Fibroblast of gingiva (primary cell): ENCODE measurements around the gene CDX2.
"Not testable (repeated sequence)": the region's sequence is repeated elsewhere in the genome, so short reads cannot be mapped to it uniquely, and the experiment has no call there.

Experiments used
- DNase-seq: peaks from one replicate; pipeline ENCODE4 v3.0.0-alpha.2; 2011; ENCODE audit warnings: low read depth

CDX2 gene

DNA sequence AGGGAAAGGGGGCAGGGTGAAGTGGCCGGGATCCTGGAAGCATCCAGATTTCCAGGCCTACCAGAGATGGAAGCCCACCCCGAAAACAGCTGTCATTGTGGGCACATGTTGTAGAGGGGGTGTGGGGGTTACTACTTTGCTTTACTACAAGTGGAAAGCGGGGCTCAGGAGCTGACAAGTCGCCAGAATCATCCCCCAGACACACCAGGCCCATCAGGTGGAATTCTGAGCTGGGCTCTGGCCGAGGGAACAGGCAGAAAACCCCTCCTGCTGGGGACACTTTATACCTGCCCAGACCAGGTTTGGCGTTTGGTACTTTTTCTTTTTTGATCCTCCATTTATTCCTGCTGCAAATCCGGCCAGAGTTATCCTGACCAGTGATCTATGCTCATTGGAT lies 3.8 kb downstream of the CDX2 start:
- DNase-seq: no peak

DNA sequence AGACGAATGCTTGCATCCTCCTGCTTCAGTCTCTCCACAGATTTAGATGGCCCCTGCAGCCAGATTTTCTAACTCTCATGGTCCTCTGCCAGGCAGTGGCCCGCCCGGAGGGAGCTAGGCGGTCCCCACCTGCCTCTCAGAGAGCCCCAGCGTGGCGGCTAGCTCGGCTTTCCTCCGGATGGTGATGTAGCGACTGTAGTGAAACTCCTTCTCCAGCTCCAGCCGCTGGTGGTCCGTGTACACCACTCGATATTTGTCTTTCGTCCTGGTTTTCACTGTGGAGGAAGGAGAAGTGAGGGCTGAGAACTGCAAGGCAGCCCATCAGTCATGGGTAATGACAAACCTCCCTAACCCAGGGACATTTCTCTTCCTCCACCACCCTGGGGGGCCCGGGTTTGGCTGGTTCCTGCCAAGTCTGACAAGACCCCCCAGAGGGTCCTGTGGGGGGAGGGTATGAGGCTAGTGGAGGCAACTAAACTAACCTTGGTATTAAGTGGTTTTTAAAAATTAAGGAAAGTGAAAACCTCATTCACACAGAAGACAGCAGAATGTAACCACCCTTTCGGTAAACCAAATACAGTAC lies 4.3 kb downstream of the CDX2 start:
- DNase-seq: no peak

DNA sequence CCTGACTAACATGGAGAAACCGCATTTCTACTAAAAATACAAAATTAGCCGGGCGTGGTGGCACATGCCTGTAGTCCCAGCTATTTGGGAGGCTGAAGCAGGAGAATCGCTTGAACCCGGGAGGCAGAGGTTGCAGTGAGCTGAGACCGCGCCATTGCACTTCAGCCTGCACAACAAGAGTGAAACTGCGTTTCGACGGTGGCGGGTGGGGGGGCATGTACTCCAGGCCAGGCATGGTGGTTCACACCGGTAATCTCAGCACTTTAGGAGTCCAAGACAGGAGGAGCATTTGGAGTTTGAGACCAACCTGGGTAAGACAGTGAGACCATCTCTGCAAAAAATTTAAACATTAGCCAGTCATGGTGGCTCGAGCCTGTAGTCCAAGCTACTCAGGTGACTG lies 4.9 kb downstream of the CDX2 start:
- not testable (repeated sequence) for DNase-seq

DNA sequence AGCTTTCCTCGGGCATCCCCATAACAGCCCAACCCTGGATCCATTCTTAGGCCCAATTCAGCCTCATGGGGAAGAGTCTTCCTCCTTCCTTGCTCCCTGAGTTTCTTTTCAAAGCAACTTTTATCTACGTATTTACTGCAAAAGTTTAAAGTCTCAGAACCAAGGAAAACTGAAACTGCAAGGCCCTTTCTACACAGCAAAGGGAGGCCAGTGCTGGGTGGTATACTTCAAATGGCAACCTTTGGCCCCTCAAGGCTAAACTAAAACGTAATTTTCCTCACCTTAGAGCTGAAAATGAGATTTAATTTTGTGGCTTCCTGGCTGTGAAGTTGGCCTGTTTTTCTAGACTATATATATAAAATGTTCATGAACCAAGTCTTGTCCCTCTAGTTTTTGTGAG lies 5.6 kb downstream of the CDX2 start:
- no peak for DNase-seq

DNA sequence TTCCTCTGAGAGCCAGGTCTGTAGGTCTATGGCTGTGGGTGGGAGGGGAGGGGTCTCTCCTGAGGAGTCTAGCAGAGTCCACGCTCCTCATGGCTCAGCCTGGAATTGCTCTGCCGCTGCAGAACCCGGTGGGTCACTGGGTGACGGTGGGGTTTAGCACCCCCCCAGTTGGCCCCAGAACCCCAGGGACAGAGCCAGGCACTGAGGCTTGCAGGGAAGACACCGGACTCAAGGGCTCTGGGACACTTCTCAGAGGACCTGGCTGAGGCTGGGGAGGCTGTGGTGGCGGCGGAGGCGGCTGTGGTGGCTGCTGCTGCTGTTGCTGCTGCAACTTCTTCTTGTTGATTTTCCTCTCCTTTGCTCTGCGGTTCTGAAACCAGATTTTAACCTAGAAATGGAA lies 6.1 kb downstream of the CDX2 start:
- no peak for DNase-seq

DNA sequence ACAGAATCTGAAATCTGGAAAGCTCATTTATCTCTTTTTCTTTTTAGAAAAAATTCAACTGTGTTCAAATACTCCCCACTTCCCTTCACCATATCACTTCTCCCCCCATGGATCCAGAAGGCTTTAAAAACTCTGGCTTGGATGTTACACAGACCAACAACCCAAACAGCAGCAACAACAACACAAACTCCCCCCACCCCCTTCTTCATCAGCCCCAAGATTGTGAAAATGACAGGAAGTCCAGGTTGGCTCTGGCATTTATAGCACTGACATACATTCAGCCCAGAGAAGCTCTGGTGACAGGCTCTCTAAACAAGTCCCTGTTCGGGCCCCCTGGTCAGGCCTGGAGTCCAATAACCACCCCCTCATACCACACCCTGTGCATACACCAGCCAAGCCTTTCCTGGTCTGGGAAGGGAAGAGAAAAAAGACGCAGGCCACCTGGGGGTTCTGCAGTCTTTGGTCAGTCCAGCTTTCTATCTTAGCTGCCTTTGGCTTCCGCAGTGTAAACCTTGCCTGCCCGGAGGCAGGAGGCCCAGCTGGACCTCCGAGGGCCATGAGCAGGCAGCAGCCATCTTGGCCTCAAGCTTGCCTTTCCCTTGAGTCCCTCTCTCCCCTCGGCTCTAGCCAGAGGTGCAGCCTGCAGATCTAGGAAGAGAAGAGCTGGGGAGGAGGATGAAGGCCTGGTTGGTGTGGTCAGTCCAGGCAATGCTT lies 6.8 kb downstream of the CDX2 start:
- no peak for DNase-seq

DNA sequence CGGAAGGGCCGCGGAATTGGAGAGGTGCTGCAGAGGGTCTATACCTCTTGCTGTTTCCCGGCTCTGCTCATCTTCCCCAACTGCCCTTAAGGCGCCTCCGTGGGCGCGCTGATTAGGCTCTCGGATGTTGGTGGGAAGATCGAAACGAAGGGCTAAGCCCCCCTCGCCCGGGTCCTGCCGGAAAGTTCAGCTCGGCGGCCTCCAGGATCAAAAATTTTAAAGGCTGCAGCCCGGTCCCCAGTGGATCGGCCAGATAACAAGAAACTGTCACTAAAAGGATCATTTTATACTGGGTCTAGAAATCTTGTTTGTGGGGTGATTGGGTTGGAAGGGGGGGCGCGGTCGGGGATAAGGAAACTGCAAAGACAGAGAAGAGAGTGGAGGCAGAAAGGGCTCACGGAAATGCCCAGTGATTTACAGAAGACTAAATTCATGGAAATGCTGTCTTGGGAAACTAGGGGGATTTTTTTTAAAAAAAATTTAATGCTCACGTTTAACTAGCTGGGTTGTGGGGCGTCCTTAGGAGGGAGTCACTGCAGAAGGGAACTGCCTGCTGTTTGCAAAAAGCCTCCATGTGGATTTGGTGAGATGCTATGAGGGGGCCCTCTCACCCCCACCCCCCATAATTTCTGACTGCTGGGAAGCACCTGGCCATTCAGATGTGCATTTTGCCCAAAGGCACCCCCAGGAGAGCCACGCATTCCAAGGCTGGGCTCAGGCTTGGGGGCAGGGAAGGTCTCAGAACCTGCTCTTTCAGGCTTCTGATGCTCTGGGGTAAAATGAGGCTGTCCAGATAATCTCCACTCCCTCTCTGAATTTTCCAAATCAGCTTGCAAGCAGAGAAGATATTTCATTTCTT lies 7.7 kb downstream of the CDX2 start:
- DNase-seq: no peak

DNA sequence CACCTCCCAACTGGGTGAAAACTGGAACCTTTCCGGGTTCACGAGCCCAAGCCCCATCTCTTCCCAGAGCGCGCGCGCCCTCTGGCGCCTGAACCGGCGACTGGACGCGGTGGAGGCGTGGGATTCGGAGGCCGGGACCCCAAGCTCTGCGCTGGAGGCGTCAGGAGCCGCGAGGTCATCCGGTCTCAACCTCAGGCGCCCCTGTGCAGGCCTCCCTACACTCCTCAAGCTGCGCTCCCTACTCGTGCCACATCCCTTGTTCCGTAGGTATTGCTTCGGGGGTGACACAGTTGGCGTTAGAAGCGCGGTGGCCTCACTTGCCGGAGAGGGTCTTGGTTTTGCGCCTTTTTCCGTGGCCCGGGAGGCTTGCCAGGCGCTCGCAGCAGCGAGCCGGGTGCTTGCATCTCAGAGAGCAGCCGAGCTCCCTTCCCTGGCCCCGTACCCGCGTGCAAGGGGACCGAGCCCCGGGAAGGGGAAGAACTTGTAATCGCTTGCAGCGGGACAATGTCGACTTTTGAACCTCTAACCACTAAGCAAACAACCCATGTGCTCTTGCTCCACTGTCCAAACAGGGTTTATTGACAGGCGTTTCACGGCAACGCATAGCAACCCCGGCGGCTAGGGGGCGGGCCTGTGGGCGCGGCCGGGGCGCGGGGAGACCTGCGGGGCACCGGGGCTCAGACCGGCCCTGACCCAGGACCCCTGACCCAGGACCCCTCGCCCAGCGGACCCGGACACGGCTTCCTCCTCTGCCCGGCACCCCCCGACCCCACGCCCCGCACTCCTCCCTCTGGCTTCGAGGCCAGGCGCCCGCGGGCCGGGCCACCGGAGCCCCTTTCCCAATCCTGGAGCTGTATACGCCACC lies 8.5 kb downstream of the CDX2 start:
- peak; percentile 17 for DNase-seq

DNA sequence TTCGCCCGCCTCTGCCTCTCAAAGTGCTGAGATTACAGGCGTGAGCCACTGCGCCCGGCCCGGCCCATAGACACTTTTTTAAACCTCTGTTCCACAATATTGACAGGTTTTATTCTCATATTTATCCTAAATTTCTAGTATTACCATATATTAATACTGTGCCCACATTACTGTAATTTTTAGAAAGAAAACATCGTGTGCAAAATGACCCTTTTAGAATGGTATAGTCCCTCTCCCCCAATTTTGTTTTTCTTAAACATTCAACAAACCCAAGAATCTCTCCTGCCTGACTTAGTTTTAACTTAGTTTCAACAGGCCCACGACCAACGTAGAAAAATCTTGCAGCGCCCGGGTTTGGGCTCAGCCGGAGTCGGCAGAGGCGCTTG lies 9.1 kb downstream of the CDX2 start:
- no peak for DNase-seq

DNA sequence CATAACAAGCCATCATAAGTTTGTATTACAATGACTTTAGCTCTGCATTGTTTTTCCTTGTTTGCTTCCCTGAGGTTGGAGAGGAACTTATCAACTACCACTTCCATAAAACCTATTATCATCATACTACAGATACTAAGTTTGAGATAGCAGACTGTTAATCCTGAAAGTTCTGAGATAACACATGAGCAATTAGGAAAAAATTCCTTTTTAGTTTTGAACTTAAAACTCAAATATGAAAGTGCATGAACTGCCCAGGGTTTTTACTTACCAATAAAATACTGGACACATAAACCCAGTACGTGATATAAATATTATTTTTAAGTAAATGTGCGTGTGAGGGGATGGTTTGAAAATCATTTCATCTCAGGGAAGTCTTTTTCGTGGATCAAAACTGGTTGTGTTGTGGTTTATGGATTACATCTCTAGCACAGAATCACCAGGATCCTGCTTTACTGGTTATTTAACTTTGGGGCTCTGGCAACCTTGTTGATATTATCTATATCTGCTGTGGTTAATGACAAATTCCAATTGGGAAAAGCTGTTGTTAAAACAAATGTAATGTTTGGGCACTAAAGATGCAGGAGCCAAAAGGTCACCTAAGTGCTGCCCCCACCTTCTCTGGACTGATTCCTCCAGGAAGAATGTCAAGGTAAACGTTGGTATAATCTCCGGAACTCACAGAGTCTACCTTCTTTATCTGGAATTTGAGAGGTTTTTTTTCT lies 12.4 kb downstream of the CDX2 start:
- no peak for DNase-seq

DNA sequence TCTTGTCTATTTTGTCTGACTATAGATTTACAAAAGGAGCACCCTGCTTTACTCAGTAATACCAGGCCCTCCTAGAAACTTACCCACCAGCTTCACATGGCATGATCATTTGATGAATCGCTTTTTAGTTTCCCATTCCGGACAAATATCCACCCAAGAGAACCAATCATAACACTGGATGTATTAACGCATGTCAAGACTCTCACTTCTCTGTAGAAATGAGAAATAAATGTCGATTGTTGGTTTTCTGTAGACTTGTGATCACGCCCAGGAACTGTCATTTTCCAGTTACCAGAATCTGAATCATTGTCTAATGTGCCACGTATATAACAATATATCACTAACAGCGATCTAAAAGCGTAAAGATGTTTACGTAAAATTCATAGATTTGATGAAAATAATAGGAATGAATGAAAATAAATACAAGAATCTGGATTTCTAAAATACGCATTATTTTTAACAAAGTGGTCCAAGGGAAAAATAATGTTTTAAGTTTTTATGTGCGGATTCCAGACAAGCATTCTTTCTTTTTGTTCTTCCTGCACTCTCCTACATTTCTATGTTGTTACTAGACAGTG lies 14.0 kb downstream of the CDX2 start:
- DNase-seq: no peak

DNA sequence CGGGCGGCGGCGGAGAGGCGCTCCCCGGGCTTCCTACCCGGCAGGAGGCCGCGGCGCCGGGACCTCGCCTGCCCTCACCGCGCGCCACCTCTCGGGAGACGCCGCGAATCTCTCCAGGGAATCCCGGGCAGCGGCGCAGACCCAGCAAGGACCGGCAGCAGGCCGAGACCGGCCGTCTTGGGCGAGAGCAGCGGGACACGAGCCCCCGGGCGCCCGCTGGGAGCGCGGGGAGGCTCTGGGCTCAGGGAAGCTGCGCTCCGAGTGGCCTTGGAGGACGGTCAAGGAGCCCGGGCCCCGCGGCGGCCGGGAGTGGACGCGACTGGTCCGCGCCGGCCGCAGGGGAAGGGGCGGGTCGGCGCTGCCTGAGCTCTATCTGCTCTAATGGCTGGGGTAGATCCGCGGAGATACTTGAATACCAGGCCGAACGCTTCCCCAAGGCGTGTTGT lies 14.7 kb downstream of the CDX2 start:
- no peak for DNase-seq

DNA sequence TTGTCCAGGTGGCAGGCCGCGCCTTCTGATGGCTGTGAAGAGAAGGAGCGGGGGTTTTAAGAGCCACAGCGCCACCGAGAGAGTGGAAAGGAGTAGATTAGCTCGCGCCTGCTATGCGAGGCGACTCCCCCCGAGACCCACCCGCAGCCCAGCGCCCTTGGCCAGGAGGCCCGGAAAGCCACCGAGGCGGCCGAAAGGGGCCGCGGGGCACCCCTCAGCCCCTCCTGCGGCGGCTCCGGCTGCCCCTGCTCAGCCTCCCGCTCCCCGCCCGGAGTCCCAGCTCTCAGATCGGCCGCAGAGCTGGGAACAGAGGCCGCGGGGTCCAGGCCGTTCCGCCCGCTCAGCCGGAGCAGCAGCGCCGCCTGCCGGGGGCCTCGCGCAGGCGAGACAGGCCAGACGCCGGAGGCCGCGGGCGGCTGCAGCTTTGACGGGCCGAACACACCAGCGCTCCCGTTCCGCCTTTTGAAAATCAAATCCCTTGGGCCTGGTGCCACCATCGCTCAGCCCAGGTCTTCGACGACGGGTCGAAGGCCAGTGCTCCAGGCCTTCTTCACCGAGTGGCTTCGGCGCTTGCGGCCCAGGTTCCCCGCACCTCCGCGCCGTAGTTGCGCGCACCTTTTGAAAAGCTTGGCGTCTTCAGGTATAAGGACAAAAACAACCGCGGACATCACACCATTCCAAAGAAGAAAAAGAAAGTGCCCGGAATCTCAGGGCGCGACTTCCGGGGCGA lies 15.3 kb downstream of the CDX2 start:
- DNase-seq: peak; percentile 36

DNA sequence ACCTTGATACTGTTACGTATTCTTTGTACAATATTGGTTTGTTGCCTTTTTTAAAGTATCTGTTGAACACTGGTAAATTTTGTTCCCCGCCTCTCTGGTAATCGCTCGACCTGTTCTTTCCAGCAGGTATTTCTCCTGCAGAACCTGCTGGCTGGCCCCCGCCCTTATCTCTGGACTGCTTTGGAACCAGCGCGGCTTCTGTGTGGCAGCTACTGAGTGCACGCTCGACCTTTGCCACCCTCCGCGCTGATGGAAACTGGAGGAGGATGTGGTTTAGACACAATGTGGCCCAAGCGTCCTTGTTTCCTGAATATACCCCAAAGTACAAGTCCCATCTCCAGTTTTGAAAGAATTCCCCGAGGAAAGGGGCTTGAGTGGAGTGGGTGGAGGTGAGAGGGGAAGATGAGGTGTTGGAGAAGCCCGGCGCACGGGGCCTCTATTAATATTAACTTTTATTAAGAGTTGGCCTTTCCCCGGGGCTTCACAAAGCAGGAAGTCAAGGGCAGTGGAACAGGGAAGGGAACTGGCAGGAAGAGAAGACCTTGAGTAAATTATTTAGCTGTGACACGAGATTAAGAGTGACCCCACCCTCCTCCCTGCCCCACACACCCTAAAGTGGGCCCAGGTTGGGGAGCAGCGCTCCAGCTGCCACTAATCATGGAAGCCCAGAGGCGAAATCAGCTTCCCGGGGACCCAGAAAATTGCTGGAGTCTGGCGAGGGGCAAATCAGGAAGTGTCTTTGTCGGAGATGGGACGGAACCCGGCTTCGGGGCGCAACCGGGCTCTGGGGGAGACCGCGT lies 16.0 kb downstream of the CDX2 start:
- DNase-seq: no peak

DNA sequence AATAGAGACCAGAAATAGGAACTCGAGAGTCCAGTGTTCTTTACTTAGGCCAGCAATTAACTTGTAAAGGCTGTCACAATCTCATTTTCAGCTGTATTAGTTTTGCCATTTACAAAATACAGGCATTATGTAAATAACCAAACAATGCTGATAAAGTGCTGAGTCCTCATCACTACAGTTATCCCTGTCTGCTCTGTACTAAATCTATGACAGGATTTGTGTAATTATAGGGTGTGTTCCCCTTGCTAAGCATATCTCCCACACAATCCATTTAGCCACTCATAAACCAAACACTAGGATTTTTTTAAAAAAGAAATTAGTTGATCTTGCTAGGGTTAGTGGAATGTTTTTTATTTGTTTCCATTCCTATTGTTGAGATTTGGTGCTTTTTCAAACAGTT lies 26.1 kb downstream of the CDX2 start:
- DNase-seq: no peak

DNA sequence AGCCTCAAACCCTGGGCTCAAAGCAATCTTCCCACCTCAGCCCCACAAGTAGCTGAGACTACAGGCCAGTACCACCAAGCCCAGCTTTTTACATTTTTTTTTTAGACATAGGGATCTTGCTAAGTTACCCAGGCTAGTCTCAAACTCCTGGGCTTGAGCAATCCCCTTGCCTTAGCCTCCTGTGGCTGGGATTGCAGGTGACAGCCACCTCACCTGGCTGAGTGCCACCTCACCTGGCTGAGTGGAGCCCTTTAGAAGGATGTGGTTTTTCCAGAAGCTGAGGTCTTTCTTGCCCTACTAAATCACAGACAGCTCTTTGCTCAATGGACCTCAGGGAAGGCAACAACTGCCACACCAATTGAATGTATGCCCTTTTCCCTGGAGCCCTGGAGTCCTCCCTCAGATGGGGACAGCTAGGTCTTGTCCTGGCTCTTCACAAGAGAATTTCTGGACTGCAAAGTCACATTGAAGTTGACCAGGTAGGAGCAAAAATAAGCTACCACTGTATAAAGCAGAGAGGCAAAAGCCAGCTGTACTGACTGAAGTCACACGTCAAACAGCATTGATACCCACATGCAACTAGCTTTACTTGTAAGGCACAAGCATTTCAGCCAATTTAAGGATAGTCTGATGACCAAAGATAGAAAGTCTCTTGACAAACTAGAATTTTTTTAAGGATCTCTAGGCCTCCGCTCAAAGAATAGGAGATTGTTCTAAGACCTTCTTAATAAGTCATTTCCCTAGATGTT lies 35.4 kb downstream of the CDX2 start:
- no peak for DNase-seq

DNA sequence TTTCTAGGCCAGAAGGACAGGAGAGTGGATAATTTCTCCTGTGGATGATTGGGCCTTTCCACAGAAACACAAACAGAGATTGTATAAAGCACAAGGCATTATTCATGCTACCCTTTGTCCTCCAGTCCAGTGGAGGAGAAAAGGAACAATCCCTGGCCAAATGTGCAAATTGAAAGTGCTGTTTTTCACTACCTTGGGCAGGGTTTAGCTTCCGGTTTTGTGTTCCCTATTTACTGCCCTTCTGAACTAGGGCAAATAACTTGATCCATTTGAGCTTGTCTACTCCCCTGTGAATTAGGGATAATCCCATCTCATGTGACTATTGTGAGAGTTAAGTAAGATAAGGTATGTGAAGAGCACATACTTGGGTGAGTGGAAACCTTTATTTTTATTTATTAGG lies 36.0 kb downstream of the CDX2 start:
- no peak for DNase-seq

DNA sequence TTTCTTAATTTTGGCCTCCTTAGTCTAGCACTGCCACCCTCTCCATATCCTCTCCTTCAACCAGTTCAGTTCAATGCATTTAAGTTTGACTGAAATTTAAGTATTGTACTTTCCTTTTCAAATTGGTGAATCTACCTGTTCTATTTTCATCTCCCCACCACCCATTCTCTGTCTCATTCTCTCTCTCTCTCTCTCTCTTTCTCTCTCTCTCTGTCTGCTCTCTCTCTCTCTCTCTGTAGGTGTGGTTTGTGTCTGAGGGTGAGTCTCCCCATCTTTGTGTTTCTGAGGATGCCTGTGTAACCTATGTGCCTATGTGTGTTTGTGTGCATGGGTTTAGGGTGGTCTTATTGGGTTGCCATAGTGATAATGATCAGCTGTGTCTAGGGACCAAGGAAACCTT lies 39.2 kb downstream of the CDX2 start:
- DNase-seq: no peak
